WI38 (cell line): ENCODE measurements around the gene SETD6.

Source experiments
- H3K4me3 ChIP-seq: 2 replicates; pipeline ENCODE4 v1.5.1; 2011; ENCODE audit warnings: low read depth, mild to moderate bottlenecking, control low read depth, low read length
- TF ChIP-seq, protein P1 (sequence below): IDR thresholded peaks from 2 replicates; pipeline ENCODE4 v1.5.1; 2012; ENCODE audit warnings: low read depth, mild to moderate bottlenecking, control low read depth, low read length

The SETD6 gene

DNA sequence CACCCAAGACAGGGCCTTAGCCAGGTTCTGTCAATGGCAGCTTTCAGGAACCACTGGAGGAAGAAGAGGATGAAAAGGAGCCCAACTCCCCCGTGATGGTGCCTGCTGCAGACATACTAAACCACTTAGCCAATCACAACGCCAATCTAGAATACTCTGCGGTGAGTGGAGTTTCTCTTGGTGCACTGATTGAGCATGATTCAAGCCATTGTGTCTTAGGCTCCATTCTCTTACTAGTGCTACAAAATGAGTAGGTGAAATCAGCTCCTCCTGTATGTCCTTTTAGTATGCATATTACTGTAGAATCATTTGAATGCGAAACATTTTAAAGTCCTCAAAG lies 1.4 kb downstream of the SETD6 start:
- H3K4me3 ChIP-seq: no peak overlapping the region
- TF ChIP-seq, protein P1, sequence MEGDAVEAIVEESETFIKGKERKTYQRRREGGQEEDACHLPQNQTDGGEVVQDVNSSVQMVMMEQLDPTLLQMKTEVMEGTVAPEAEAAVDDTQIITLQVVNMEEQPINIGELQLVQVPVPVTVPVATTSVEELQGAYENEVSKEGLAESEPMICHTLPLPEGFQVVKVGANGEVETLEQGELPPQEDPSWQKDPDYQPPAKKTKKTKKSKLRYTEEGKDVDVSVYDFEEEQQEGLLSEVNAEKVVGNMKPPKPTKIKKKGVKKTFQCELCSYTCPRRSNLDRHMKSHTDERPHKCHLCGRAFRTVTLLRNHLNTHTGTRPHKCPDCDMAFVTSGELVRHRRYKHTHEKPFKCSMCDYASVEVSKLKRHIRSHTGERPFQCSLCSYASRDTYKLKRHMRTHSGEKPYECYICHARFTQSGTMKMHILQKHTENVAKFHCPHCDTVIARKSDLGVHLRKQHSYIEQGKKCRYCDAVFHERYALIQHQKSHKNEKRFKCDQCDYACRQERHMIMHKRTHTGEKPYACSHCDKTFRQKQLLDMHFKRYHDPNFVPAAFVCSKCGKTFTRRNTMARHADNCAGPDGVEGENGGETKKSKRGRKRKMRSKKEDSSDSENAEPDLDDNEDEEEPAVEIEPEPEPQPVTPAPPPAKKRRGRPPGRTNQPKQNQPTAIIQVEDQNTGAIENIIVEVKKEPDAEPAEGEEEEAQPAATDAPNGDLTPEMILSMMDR: no peak

DNA sequence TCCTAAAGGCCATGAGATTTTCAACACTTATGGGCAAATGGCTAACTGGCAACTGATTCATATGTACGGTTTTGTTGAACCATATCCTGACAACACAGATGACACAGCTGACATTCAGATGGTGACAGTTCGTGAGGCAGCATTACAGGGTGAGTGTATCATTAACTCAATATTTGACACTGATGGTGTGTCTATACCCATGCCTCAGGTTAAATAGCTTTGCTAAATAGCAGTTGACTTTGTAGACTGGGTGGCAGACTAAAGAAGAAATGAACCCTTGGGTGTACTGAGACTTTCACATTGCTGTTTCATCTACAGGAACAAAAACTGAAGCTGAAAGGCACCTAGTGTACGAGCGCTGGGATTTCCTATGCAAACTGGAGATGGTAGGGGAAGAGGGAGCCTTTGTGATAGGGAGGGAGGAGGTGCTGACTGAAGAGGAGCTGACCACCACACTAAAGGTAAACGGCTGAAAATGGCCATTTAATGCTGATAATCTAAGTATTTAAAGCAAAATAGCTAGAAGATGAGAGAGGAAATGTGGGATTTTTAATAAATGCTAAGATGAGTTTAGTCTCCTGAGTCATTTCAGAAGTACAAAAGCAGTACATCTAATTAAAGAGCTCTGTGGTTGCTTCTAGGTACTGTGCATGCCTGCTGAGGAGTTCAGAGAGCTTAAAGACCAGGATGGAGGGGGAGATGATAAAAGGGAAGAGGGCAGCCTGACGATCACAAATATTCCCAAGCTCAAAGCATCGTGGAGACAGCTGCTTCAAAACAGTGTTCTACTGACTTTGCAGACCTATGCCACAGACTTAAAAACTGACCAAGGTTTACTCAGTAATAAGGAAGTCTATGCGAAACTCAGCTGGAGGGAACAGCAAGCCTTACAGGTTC lies 3.0 kb downstream of the SETD6 start:
- H3K4me3 ChIP-seq: no peak overlapping the region
- TF ChIP-seq, protein P1: no peak

GRCh38 chr16:58518980-58519368 lies 3.7 kb downstream of the SETD6 start:
- TF ChIP-seq, protein P1: no peak
- no peak overlapping the region for H3K4me3 ChIP-seq

- TF ChIP-seq, protein P1: no peak
- H3K4me3 ChIP-seq: no peak overlapping the region
These were observed 4.4 kb downstream of the SETD6 start for GRCh38 chr16:58519707-58520106.

DNA sequence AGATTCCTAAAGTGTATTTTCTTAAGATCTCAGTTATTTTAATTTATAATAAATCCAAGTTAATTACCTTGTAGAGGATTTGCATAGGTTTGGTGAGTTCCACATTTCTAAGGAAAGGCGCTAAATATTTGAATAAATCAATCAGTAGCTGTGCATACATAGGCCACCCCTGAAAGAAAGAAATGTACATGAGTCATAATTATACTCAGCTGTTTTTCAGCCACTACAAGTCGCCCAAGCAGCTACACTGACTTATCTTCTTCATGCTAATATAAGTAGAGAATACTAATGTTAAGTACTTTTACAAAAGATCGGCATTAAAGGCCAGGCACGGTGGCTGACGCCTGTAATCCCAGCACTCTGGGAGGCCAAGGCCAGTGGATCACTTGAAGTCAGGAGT lies 14.9 kb downstream of the SETD6 start:
- TF ChIP-seq, protein P1: no peak
- H3K4me3 ChIP-seq: no peak overlapping the region

- TF ChIP-seq, protein P1: no peak
- H3K4me3 ChIP-seq: no peak overlapping the region
These were observed 17.1 kb downstream of the SETD6 start for GRCh38 chr16:58532414-58532813.

- TF ChIP-seq, protein P1: no peak
These were observed 18.6 kb downstream of the SETD6 start for GRCh38 chr16:58533751-58534470.

More at GRCh38 chr16:58533751-58534470, 18.6 kb downstream of the SETD6 start:
- H3K4me3 ChIP-seq: no peak overlapping the region
